ENCODE results near the gene CREB3L2.
"Not testable (repeated sequence)": the region's sequence is repeated elsewhere in the genome, so short reads cannot be mapped to it uniquely, and the experiment has no call there.

DNA sequence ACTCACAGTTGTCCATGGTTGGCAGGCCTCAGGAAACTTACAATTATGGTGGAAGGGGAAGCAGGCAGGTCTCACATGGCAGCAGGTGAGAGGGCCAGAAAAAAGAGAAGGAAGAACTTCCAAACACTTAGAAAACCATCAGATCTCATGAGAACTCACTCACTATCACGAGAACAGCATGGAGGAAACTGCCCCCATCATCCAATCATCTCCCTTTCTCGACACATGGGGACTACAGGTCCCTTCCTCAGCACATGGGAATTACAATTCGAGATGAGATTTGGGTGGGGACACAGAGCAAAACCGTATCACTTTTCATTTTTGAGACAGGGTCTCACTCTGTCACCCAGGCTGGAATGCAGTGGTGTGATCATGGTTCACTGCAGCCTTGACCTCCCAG is 12.3 kb upstream of the CREB3L2 start:
- TF ChIP-seq, protein P1, sequence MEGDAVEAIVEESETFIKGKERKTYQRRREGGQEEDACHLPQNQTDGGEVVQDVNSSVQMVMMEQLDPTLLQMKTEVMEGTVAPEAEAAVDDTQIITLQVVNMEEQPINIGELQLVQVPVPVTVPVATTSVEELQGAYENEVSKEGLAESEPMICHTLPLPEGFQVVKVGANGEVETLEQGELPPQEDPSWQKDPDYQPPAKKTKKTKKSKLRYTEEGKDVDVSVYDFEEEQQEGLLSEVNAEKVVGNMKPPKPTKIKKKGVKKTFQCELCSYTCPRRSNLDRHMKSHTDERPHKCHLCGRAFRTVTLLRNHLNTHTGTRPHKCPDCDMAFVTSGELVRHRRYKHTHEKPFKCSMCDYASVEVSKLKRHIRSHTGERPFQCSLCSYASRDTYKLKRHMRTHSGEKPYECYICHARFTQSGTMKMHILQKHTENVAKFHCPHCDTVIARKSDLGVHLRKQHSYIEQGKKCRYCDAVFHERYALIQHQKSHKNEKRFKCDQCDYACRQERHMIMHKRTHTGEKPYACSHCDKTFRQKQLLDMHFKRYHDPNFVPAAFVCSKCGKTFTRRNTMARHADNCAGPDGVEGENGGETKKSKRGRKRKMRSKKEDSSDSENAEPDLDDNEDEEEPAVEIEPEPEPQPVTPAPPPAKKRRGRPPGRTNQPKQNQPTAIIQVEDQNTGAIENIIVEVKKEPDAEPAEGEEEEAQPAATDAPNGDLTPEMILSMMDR (conservative IDR thresholded peaks at IDR 0.05 in 1 of 2, IDR thresholded peaks at IDR 0.05 in 1 of 2; ENCODE audit: low read depth in 1 of 2, low read length in 2 of 2) = not testable (repeated sequence)
- TF ChIP-seq EZH2 (IDR thresholded peaks at IDR 0.05; ENCODE audit: low read length, missing control alignments) = not testable (repeated sequence)

All from fibroblast of lung (primary cell).